Activated CD8-positive, alpha-beta memory T cell treated with anti-CD3 and anti-CD28 coated beads for 24 hours (primary cell): ENCODE measurements around the gene HS3ST6.
A peak's percentile ranks its signal among the peaks of the same experiment; 100 is the strongest.
"Not testable (repeated sequence)": the region's sequence is repeated elsewhere in the genome, so short reads cannot be mapped to it uniquely, and the experiment has no call there.

Experiments
- DNase-seq: peaks from one replicate; pipeline ENCODE4 v3.0.0-alpha.2; 2020

HS3ST6 gene

GRCh38 chr16:1946495-1947368 is 28.5 kb upstream of the HS3ST6 start:
- no peak for DNase-seq

DNA sequence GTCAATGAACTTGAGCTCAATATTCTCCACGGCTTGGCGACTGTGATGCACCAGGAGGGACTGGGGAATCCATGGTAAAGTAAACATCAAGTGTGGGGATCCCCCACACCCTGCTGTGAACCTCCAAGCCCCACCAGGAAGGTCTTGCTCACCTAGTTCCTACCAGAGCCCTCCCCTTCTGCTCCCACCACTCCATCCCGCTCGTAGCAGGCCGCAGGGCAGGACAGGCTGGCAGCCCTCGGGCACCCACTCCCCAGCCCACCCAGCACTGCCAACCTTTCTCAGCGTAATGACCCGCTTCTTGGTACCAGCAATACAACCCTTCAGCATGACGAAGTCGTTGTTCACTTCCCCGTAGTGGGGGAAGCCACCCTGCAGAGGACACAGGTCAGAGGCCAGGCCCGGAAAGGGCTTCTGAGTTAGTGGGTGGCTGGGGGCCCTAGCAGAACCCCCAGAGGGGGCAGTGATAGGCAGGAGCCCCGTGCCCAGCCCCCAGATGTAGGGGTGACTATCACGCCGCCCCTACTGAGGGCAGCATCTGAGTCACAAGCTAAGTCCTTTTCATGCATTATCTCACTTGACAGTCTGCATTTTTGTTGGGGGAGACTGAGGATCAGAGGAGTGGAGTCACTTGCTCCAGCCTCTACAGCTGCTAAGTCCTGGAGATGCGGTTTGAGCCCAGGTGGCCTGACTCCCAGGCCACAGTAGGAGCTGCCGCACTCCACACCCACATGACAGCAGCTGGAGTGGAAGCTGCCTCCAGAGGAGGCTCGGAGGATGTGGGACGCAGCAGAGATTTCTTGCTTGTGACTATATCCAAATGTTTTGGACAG is 27.6 kb upstream of the HS3ST6 start:
- no peak for DNase-seq

- DNase-seq = no peak
These were observed 26.5 kb upstream of the HS3ST6 start for GRCh38 chr16:1944612-1945199.

DNA sequence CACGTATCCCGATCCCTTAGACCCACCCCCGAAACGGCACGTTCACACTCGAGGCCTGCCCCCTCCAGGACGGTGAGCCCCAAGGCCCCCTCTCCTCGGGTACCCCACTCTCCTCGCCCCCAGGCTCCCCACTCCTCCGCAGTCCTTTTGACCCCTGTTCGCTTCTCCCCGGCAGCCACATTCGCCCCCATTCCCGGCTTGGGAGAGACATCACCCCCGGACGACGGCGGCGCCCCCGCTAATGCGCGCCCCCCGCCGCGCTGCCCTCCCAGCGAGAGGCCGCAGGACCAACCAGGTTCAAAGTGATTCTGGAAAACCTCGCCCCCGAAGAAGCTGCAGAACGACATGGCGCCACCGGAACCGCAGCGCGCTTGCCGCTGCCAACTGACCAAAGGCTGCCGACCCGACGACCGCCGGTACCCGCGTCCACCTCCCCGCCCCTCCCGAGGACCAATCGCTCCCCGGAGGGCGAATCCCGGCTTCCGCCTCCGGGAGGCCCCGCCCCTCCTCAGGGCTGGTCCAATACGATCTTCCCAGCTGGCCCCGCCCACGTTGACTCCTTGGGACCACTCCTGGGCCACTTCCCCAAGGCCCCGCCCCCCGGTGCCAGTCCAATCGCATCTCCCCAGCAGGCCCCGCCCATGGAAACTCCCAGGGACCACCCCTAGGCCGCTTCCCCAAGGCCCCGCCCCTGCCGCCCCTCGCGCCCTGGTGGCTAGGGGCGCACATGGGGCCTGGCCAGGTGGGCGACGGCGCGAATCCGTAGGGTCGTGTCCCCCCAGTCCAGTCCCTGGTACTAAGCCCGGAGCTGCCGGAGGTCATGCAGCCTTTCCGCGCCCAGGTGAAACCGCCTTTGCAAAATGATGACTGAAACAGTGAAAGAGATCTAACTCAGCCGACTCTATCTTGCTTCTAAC is 24.9 kb upstream of the HS3ST6 start, which contains the start of gene MSRB1:
Gene MSRB1, minus strand, starts transcription at position 390 of the 917 bp plus-strand sequence. Its CDS starts 43 bp downstream, at position 347.
- peak; percentile 99 for DNase-seq

DNA sequence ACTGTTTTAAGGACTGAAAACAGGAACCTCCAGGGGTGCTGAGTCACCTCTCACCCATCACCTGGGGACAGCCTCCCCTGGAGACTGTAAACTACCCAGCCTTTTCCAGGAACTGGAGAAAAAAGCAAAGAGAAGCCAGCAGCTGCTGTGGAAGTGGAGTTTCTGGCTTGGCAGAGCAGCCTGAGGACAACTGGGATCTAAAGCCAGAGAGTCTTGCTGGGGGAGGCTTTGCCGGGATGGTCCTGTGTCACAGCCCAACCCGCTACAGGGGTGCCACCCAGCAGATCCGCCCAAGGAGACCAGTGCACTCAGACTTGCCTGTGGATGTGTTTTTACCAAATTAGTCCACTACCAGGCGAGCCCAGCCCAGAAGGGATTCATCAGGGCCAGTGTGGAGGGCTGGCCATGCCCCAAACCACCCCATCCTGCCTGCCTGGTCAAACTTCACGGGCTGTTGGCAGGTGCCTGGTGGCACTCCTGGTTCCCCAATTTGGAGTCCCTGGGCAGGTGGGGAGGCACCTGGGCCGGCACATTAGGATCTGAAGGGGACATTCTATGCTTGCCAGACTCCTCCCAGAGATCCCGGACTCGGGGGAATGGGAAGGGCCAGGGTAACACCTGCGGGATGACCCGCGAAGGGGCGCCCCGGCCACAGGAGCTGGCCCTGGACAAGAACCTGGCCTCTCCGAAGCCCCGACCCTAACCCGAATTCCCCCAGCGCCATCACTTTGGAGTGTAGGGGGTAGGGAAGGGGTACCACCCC is 24.0 kb upstream of the HS3ST6 start:
- no peak for DNase-seq

DNA sequence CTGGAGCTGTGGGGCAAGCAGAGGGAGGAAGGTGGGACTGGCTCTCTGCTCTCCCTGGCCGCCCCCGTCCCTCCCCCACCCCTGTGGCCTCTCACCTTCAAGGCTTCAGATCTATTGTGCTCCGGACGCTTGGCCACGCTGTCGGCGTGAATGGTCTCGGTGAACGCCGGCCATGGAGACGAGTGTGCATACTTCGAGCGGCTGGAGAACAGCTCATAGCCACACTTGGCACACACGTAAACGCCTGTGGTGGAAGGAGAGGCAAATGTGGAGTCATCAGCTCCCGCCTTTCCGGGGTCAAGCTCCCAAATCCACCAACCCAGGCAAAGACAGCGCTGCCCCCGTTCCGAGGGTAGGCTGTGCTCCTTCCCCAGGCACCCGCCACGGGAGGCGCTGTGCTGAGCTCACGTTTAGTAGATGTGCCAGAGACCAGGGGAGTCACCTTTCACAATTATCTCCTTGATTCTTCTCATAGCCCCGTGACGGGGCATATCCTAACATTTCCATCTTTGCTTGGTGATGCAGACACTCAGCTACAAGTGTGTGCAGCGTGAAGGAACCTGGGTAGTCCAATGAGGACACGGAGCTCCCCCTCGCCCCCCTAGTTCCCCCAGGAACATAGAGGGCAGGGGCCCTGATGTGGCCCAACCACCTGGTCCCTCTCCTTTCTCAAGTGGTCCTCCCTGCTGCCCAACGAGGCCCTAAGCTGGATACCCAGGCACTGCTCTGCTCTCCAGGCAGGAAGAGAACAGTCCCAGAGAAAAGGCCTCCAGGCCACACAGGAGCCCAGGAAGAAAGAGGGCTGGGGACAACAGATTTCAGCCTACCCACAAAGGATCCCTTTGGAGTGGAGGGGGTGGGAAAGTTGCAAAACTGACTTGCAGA is 23.2 kb upstream of the HS3ST6 start:
- DNase-seq = no peak

DNA sequence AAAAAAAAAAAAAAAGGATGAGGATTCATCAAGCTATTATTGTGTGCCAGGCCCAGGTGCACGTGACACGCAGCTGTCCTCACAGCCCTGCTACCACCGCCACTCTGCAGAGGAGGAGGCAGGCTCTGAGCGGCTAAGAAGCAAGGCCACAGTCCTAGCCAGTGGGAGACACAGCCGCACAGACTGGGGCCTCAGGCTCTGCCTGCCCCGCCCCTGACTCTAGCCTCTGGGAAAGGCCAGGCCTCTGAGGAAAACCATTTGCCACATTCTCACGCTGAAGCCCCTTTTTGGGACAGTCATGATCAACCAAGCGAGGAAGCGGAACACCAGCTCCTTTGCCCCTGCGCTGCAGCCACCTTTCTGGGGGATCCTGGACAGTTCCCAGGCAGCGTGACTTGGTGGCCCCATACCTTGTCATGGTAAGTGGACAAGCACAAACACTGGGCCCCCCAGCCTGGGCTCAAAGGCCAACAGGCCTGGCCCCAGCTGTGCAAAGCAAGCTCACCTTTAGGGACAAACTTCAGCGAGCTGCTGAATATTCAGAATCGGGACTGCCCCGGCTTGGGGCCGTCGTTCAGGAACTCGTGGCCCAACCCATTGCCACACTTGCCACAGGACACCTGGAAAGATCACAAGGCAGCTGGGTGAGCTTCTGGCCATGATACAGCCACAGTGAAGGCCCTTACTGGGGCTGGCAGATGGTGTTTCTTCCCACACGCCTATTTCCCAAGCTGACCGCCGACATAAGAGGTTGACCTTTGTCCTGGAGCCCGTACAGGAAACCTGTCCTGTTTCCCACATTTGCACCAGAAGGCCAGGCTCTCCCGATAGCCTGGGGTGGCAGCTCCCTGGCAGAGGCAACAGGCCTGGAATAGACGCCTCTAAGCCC is 22.3 kb upstream of the HS3ST6 start:
- no peak for DNase-seq

- DNase-seq = not testable (repeated sequence)
These were observed 21.6 kb upstream of the HS3ST6 start for GRCh38 chr16:1939833-1940232.

DNA sequence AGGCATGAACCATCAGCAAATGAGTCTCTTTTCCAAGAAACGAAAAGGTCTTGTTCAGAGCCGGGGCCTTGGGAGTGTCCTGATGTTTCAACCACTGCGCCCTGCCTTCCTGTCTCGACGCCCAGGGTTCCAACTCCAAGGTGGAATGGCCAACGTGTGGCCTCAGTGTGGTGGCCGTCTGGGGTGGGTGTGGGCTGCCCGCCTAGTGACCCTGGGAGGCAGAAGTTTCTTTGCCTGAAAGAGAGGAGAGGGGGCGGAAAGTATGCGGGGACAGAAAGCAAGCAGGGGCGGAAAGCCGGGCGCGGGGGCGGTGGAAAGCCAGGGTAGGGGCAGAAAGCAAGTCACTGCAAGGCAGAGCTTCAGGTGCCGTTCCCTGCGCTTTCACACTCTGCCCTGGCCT is 20.7 kb upstream of the HS3ST6 start:
- DNase-seq = no peak

GRCh38 chr16:1938316-1938715 is 20.1 kb upstream of the HS3ST6 start:
- DNase-seq = no peak

GRCh38 chr16:1936945-1937479 is 18.8 kb upstream of the HS3ST6 start:
- no peak for DNase-seq

- DNase-seq = no peak
These were observed 15.0 kb upstream of the HS3ST6 start for GRCh38 chr16:1933097-1933661.

DNA sequence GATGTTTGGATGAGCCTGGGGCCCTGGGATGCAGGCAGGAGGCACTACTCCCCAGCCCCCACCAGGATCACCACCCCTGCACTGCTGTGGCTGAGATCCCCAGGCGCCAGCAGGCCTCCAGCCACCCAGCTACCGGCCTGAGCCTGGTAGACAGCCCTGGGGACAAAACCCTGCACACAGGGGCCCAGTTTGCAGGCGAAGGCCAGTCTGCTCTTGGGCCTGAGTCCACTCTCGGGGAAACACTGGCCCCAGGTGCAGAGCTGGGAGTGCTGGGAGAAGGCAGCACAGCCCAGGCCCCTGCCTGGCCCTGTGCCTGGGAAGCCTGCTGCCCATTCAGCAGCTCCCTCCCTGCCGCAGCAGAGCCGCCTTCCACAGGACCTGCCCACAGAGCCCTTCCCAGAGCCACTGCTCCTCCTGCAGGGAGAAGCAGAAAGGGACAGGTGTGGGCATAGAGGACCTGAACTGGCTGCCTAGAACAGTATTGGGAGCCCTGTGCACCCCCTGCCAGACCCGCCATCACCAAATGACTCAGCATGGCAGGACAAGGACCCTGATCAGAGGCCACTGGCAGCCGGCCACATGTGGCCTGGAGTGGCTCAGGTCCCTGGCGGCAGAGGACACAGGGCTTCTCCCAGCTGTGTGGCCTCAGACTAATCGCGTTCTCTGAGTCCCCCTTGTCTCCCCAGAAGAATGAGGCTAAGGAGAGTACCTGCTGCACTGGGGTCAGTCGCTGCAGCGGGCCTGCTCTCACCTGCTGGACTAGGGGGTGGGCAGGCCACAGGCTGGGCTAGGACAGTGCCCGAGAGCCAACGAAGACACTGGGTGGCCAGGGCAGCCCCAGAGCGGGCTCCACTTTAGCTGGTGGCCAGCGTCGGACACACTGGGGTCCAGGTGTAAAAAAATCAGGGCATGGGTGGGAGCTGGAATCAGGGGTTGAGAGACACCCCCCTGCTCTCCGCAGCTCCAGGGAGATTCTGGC is 14.1 kb upstream of the HS3ST6 start:
- DNase-seq = no peak

DNA sequence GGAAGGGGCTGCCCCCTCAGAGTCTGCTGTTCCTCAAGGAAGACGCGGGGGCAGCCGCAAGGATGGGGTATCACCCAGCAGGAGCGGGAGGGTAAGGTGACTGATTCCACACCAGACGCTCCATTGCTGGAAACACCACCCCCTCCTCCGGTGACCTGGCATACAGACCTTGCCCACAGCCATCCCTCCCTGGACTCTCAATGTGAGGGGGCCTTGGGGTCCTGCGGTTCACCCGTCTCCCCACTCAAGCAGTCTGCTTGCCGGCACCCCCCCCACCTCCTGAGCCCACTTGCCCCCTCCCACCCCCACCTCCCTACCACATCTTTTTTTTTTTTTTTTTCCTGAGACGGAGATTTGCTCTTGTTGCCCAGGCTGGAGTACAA is 12.1 kb upstream of the HS3ST6 start:
- DNase-seq = no peak

- peak; percentile 100 for DNase-seq
These were observed 11.5 kb upstream of the HS3ST6 start for GRCh38 chr16:1929578-1930337.

- no peak for DNase-seq
These were observed 10.9 kb upstream of the HS3ST6 start for GRCh38 chr16:1929105-1929504.

GRCh38 chr16:1926271-1926670 is 8.1 kb upstream of the HS3ST6 start:
- no peak for DNase-seq
